NCI-H1048 (cell line): ENCODE results near the gene TBX19.

ENCODE experiments used
- DNase-seq: peaks from one replicate; lab custom pipeline; 2025; lab: John Stamatoyannopoulos, UW

The TBX19 gene

GRCh38 chr1:168360151-168361021, 79.7 kb downstream of the TBX19 start:
- no peak for DNase-seq

- no peak for DNase-seq
Measured at GRCh38 chr1:168361252-168361651, 80.6 kb downstream of the TBX19 start.

GRCh38 chr1:168362991-168363390, 82.3 kb downstream of the TBX19 start:
- DNase-seq: no peak
